HUES6 (cell line): Measurements from ENCODE around the gene OR51F2.
"Not testable (repeated sequence)": the region's sequence is repeated elsewhere in the genome, so short reads cannot be mapped to it uniquely, and the experiment has no call there.

Experiments used
- H3K27ac ChIP-seq: 2 replicates; pipeline ENCODE4 v1.7.0; 2013; ENCODE audit warnings: low read depth, mild to moderate bottlenecking, low read length, inconsistent platforms
- H3K27me3 ChIP-seq: 2 replicates; pipeline ENCODE4 v1.6.1; 2013; ENCODE audit warnings: low read length; ENCODE audit not compliant: control insufficient read depth, insufficient read depth
- H3K36me3 ChIP-seq: 2 replicates; pipeline ENCODE4 v1.6.1; 2013; ENCODE audit warnings: low read length; ENCODE audit not compliant: control insufficient read depth, insufficient read depth
- H3K4me1 ChIP-seq: 2 replicates; pipeline ENCODE4 v1.6.1; 2013; ENCODE audit warnings: low read length; ENCODE audit not compliant: control insufficient read depth, insufficient read depth
- H3K4me3 ChIP-seq: 2 replicates; pipeline ENCODE4 v1.5.1; 2013; ENCODE audit warnings: low read depth, low read length
- H3K9ac ChIP-seq: one replicate; pipeline ENCODE4 v1.6.1; 2013; ENCODE audit warnings: mild to moderate bottlenecking, low read length
- H3K9me3 ChIP-seq: 2 replicates; pipeline ENCODE4 v1.6.1; 2013; ENCODE audit warnings: low read depth, low read length; ENCODE audit not compliant: control insufficient read depth, insufficient read depth

The OR51F2 gene, protein sequence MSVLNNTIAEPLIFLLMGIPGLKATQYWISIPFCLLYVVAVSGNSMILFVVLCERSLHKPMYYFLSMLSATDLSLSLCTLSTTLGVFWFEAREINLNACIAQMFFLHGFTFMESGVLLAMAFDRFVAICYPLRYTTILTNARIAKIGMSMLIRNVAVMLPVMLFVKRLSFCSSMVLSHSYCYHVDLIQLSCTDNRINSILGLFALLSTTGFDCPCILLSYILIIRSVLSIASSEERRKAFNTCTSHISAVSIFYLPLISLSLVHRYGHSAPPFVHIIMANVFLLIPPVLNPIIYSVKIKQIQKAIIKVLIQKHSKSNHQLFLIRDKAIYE

GRCh38 chr11:4821021-4821420 is at the start of gene OR51F2:
Gene OR51F2 (plus strand): TSS chr11:4821321. CDS start chr11:4821422, 101 bp downstream.
- no peaks in the 10 kb centered on the region for H3K27me3 ChIP-seq

GRCh38 chr11:4782454-4782853 is 38.7 kb upstream of the OR51F2 start:
- no peaks in the 10 kb centered on the region for H3K27me3 ChIP-seq
- H3K4me1 ChIP-seq: no peaks in the 10 kb centered on the region
- no peaks in the 10 kb centered on the region for H3K36me3 ChIP-seq
- no peak overlapping the region for H3K4me3 ChIP-seq
- H3K9ac ChIP-seq: no peak overlapping the region
- H3K9me3 ChIP-seq: peaks cover 15% of the 10 kb centered on the region; the same call in 1 of the 2 replicates
- no peak overlapping the region for H3K27ac ChIP-seq

More at GRCh38 chr11:4821021-4821420, at the start of gene OR51F2:
- H3K4me3 ChIP-seq: no peak within 1 kb of the TSS
- H3K4me1 ChIP-seq: no peaks in the 10 kb centered on the region
- H3K36me3 ChIP-seq: no peaks in the 10 kb centered on the region
- H3K9me3 ChIP-seq: no peaks in the 10 kb centered on the region
- no peak within 1 kb of the TSS for H3K27ac ChIP-seq
- no peak within 1 kb of the TSS for H3K9ac ChIP-seq

DNA sequence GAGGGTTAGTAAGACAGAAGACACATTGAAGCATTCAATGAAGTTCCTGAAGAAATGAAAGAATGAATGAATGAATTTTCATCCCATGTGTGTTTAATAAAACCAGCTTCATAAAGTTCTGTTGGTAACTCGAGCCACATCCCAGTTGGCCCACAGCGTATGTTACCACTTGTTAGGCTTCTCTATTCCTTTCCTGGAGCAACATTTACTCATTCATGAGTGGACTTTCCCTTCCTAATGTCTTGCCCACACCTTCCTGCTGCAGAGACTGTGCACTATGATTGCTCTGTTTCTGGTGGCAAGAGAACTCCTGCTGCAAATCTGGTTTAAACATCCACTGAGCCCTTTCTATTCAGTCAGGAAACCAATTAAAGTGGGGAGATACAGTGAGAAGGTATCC is 23.9 kb upstream of the OR51F2 start:
- Histone ChIP-seq H3K4me3 (no peak overlapping the region), H3K9ac (no peak overlapping the region), H3K27me3 (peaks cover 3% of the 10 kb centered on the region; the same call in 1 of the 2 replicates), H3K4me1 (no peaks in the 10 kb centered on the region), H3K27ac (no peak overlapping the region), H3K36me3 (no peaks in the 10 kb centered on the region), H3K9me3 (no peaks in the 10 kb centered on the region)

- Histone ChIP-seq H3K9me3 (no peaks in the 10 kb centered on the region), H3K27me3 (peaks cover 3% of the 10 kb centered on the region; the same call in 1 of the 2 replicates)
Observed at GRCh38 chr11:4798427-4799183, 22.5 kb upstream of the OR51F2 start.

GRCh38 chr11:4801316-4801715 is 19.8 kb upstream of the OR51F2 start:
- H3K36me3 ChIP-seq, H3K4me3 ChIP-seq, H3K27ac ChIP-seq, H3K4me1 ChIP-seq, H3K27me3 ChIP-seq, H3K9me3 ChIP-seq, H3K9ac ChIP-seq: not testable (repeated sequence)

More at GRCh38 chr11:4798427-4799183, 22.5 kb upstream of the OR51F2 start:
- Histone ChIP-seq H3K27ac (no peak overlapping the region), H3K4me3 (no peak overlapping the region), H3K9ac (no peak overlapping the region), H3K4me1 (no peaks in the 10 kb centered on the region), H3K36me3 (no peaks in the 10 kb centered on the region)

GRCh38 chr11:4804280-4804679 is 16.8 kb upstream of the OR51F2 start, which contains the start of gene OR52R1:
Gene OR52R1 (minus strand): TSS chr11:4804380. CDS start chr11:4804380, 0 bp downstream.
- H3K9me3 ChIP-seq: no peaks in the 10 kb centered on the region
- no peaks in the 10 kb centered on the region for H3K4me1 ChIP-seq
- H3K4me3 ChIP-seq: no peak within 1 kb of the TSS
- no peak within 1 kb of the TSS for H3K27ac ChIP-seq
- no peaks in the 10 kb centered on the region for H3K36me3 ChIP-seq
- no peak within 1 kb of the TSS for H3K9ac ChIP-seq
- no peaks in the 10 kb centered on the region for H3K27me3 ChIP-seq

GRCh38 chr11:4808476-4808875 is 12.6 kb upstream of the OR51F2 start:
- no peak overlapping the region for H3K4me3 ChIP-seq
- no peak overlapping the region for H3K27ac ChIP-seq
- H3K4me1 ChIP-seq: no peaks in the 10 kb centered on the region
- H3K9ac ChIP-seq: no peak overlapping the region
- H3K36me3 ChIP-seq: no peaks in the 10 kb centered on the region
- no peaks in the 10 kb centered on the region for H3K9me3 ChIP-seq
- H3K27me3 ChIP-seq: no peaks in the 10 kb centered on the region

DNA sequence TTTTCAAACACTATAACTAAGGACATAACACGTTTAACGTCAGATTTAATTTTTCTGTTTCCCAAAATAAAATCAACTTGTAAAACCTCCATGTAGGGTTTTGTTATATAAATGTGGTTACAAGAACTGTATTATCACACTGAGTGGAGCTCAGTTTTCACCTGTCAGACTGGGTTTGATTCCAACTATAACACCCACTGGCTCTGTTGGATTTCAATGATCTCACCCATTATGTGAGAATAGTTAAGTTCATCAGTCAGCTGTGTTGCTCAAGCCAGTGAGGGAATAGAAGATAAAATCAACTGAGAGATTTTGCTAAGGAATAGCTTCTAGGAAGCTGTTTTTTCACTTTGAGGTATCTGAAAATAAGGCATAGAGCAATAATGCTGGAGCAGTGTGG is 11.9 kb upstream of the OR51F2 start:
- Histone ChIP-seq H3K9ac (no peak overlapping the region), H3K27ac (no peak overlapping the region), H3K4me3 (no peak overlapping the region), H3K27me3 (no peaks in the 10 kb centered on the region), H3K4me1 (no peaks in the 10 kb centered on the region), H3K9me3 (no peaks in the 10 kb centered on the region), H3K36me3 (no peaks in the 10 kb centered on the region)

DNA sequence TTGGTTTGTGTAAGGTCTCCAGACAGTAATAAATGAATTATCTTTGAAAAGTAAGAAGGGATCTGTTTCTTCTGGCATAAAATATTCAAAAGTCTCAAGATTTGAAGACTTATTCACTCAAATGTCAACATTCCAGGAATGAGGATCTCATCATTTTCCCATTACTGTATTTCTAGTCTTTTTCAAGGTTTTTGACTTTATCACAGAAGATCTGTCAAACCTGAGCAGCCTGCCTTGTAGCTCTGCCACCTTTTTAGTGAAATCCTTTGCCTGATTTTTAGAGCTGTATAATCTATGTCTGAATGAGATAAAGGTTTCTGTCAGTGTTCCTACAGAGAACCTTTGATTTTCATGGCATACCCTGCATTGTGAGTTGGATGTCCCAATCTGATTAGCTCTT is 4.0 kb downstream of the OR51F2 start:
- Histone ChIP-seq H3K4me1 (no peaks in the 10 kb centered on the region), H3K9ac (no peak overlapping the region), H3K27ac (no peak overlapping the region), H3K27me3 (no peaks in the 10 kb centered on the region), H3K36me3 (no peaks in the 10 kb centered on the region), H3K9me3 (no peaks in the 10 kb centered on the region), H3K4me3 (no peak overlapping the region)

DNA sequence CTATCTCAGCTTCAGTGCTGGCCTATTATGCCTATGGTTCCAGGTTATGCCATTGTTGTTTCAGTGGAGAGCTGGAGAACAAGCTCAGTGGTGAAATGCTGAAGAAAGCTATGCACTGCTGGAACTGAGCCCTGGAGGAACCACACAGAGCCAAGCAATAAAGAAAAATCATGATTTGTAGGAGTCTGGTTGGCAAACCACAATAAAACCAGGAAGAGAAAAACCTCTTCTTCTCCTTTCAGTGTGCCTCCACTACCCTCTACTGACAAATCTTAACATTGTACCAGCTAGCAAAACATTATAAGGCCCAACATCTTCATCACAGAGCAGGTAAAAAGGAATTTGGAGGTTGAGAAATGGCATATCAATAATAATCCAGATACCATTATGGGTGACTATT is 5.3 kb downstream of the OR51F2 start:
- no peaks in the 10 kb centered on the region for H3K4me1 ChIP-seq

DNA sequence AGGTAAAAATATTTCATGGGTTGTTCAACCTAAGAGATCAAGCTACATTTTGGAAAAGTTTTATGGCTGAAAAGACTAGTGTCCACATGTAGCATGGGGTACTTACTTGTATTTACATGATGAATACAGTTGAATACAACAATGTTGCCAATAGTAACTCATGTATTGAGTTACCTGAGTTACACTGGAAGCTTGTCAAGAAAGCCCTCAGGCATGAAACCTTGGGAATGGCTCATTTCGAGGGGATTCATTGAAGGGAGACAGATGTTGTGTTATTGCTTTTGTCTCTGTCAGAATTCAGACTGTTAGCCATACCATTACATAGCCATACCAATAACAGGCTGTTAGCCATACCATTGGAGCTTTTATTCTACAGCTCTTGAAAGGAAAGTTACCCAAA is 9.2 kb downstream of the OR51F2 start:
- Histone ChIP-seq H3K9ac (no peak overlapping the region), H3K4me3 (no peak overlapping the region), H3K27me3 (no peaks in the 10 kb centered on the region), H3K4me1 (no peaks in the 10 kb centered on the region), H3K27ac (no peak overlapping the region), H3K36me3 (no peaks in the 10 kb centered on the region), H3K9me3 (no peaks in the 10 kb centered on the region)

More for the DNA sequence above, 5.3 kb downstream of the OR51F2 start:
- Histone ChIP-seq H3K27ac (no peak overlapping the region), H3K9ac (no peak overlapping the region), H3K9me3 (no peaks in the 10 kb centered on the region), H3K27me3 (no peaks in the 10 kb centered on the region), H3K36me3 (no peaks in the 10 kb centered on the region), H3K4me3 (no peak overlapping the region)
